ENCODE data around the gene PARVA. TPM values are rescaled to one million over a fixed set of nuclear protein-coding genes. Genes with fewer than 3 reads are reported as not detected.

PARVA gene
- total RNA-seq, 1 donor from 2014 or later: 23.5 TPM

GRCh38 chr11:12544986-12545775 is 167.8 kb downstream of the PARVA start:
- no peak for DNase-seq (ENCODE audit: low read depth, low spot score)

DNA sequence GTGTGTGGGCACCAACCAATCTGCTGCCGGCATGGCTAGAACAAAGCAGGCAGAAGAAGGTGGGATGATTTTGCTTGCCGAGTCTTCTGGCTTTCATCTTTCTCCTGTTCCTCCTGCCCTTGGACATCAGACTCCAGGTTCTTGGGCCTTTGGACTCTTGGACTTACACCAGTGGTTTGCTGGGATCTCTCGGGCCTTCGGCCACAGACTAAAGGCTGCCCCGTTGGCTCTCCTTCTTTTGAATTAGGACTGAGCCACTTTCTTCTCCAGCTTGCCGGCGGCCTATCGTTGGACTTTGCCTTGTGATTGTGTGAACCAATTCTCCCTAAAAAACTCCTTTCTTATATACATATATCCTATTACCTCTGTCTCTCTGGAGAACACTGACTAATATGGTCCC is 168.8 kb downstream of the PARVA start:
- no peak for DNase-seq (ENCODE audit: low read depth, low spot score)

DNA sequence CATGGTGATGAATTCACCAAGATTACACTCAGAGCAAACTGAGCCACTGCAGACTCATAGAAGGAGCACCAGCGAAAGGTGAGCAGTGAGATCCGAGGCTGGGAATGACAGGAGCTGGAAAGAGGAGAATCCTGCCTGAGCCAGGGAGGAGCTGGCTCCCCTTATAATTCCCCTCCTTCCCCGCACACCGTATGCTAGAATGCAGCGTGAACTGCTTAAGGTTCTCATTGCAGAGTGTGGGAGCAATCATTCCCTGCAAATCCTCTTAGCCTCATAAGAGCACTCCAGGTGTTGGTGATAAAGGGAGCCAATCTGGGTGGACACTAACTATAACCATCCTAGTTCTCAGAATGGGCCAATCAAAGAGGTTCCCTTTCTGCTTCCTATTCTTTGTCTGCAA is 169.3 kb downstream of the PARVA start:
- DNase-seq (ENCODE audit: low read depth, low spot score): no peak

- no peak for DNase-seq (ENCODE audit: low read depth, low spot score)
These were observed 170.7 kb downstream of the PARVA start for GRCh38 chr11:12547953-12548650.

GRCh38 chr11:12552692-12553091 is 175.3 kb downstream of the PARVA start:
- no peak for DNase-seq (ENCODE audit: low read depth, low spot score)

DNA sequence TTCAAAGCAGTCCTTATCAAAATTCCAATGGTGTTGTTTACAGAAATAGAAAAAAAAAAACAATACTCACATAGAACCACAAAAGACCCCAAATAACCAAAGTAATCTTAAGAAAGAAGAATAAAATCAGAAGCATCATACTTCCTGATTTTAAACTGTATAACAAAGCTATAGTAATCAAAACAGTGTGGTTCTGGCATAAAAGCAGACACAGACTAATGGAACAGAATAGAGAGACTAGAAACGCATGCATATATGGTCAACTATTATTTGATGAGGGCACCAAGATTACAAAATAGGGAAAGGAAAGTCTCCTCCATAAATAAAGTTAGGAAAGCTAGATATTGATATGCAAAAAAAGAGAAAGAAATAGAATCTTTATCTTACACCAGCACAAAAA is 176.8 kb downstream of the PARVA start:
- DNase-seq (ENCODE audit: low read depth, low spot score): no peak

DNA sequence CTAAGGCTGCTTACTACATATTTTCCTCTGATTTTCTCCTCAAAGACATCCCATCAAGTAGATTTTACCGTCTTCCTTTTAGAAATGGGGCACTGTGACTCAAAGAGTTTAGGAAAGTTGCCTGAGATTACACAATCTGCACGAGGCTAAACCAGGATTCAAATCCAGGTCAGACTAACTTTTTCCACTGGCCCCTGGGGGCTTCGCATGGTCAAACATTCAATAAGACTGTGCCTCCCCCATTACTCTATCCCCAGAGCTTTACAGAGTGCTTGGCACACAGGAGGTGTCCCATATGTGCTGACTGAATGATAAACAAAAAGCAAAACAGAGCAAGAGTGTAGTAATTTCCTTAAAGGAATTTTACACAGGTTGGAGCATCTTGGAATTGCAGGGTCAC is 178.8 kb downstream of the PARVA start:
- no peak for DNase-seq (ENCODE audit: low read depth, low spot score)

DNA sequence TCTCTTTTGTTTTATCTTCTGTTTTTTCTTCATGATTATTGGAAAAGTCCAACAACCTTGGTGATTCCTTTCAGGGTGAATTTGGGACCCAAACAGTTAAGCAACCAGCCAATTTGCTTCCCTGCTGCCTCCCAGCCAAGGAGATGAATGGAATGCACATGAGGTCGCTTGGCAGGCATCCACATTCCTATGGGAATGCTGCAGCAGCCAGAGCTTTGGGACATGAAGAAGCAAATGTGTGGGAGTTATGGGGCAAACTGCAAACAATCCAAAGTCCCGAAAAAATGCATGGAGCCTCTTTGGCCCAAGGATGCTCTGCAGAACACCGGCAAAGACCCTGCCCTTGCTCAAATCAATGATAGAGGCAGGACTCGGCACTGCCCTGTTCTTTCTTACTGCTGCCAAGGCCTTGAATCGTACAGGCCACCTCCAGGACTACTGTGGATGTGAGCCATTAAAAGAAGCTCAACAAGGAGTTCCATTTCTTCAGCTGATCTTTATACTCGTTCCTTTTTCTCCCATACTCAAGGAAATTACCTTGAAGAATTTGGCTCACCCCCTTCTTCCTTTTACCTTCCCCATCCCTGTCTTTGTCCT is 179.5 kb downstream of the PARVA start:
- peak; percentile 46 for DNase-seq (ENCODE audit: low read depth, low spot score)

DNA sequence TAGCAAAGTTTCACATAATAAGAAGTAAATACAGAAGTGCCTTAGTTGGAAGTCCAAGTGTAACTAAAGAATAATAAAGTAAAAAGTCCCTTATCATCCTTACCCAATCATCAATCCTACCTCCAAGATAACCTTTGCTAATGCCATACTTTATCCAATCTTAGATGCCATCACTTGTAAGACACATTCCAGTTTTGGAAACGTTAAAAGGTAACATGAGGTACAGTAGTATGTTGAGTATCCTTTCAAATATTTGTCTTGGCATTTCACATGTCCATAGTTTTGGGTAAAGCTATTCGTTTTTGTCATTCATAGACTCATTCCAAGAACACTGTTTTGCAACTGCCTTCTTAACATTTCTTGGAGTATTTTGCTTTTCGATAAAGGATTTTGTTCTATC is 181.6 kb downstream of the PARVA start:
- DNase-seq (ENCODE audit: low read depth, low spot score): no peak

DNA sequence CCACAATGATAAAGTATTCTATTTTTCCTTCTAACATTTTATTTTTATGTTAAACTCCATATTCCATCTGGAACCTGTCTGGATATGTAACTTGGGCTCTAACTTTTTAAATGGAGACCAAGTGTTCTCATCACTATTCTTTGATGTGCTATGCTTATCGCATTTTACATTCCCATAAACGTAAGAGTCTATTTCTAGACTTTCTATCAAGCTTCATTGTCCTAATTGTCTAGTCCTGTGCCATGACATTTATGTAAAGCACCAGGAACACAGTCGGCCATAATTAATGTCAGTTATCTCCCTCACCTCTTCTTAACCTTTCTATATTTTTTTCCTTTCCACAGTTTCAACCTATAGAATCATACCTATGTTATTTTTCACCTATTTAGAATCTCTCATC is 183.0 kb downstream of the PARVA start:
- DNase-seq (ENCODE audit: low read depth, low spot score): no peak

- DNase-seq (ENCODE audit: low read depth, low spot score): no peak
These were observed 183.5 kb downstream of the PARVA start for GRCh38 chr11:12560861-12561260.

- no peak for DNase-seq (ENCODE audit: low read depth, low spot score)
These were observed 186.6 kb downstream of the PARVA start for GRCh38 chr11:12564012-12564411.

DNA sequence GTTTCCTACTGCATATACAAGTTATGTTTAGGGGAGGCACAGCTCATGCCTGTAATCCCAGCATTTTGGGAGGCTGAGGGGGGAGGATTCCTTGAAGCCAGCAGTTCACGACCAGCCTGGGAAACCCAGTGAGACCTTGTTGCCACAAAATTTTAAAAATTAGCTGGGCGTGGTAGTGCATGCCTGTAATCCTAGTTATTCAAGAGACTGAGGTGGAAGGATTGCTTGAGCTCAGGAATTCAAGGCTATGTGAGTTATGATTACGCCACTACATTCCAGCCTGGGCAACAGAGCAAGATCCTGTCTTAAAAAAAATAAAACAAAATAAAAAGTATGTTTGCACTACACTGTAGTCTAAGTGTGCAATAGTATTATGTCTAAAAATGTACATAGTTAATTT is 188.0 kb downstream of the PARVA start:
- DNase-seq (ENCODE audit: low read depth, low spot score): no peak

- no peak for DNase-seq (ENCODE audit: low read depth, low spot score)
These were observed 190.5 kb downstream of the PARVA start for GRCh38 chr11:12567746-12568460.

DNA sequence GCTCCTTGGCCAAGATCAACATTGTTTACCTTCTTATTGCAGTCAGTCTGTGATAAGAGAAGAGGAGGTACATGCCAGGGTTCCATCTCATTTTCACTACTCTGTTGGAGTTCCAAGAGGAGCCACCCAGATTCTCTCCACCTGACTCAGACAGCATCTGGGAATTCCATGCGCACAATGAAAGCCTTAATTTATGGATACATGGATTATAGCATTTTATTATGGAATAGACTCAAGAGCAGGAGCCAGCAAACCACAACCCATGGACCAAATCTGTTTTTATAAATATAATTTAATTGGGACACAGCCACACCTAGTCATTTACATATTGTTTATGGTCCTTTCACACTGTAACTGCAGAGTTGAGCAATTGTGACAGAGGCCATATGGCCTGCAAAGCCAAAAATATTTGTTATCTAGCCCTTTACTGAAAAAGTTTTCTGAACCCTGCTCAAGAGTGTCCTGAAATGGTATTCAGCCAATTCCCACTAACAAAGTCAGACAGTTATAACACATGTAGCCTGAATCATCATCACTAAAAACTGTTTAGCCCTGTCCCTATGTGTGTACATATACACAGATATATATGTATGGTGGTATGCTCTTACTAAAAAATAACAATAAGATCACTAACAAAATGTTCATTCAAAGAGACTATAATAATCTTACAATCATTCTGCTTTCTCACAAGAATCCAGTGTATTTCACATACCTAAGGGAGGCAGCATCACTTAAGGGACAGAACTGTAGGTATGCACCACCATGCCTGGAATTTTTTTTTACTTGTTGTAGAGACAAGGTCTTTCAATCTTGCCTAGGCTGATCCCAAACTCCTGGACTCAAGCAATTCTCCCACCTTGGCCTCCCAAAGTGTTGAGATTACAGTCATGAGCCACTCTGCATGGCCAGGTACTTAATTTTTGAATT is 192.4 kb downstream of the PARVA start:
- no peak for DNase-seq (ENCODE audit: low read depth, low spot score)

DNA sequence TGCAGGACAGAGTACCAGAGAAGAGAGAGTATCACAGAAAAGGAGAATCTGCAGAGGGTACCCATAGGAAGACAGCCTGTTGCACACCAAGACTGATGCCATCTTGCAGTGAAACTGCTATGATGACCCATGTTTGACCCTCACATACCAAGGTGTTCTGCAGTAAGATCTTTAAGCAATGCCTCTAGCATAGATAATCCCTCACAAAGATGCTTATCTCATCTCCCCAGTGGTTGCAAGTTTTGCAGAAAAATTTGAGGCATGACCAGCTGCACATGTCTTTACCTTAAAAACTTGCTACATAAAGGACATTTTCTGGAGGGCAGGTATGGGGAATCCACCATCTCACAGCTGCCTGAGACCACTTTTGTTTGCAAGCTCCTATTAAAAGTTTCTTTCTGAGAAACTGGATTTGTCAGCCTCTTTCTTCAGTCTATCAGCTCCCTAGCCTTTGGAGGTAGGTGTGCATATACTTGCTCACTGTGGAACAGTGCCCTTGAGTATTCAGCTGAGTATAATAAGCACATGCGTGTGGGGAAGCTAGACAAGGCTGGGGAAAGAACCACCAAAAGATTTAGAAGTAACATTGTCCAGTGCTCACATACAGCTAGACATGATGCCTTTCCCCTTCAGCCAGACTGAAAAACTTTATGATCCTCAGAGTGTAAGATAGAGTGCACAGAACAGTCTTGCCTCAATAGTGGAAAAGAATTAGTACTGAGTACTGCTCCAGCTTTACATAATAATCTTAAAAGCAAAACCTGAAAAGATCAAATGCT is 196.5 kb downstream of the PARVA start:
- DNase-seq (ENCODE audit: low read depth, low spot score): no peak

- DNase-seq (ENCODE audit: low read depth, low spot score): no peak
These were observed 200.6 kb downstream of the PARVA start for GRCh38 chr11:12577725-12578644.

DNA sequence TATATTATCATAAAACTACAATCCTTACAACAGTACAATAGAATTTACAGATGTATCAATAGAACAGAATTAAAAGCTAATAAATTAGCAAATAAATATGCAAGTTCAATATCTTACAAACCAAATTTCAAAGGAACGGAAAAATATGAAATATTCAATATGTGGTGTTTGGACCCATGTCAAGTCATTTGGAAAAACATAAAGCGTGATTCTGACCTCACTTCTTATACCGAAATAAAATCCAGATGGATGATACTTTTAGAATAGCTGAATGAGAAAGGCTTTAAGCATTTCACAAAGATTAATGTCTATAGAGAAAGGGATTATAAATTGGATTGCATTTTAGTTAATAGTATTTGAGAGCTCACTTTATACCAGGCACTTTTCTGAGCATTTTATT is 204.0 kb downstream of the PARVA start:
- no peak for DNase-seq (ENCODE audit: low read depth, low spot score)

- DNase-seq (ENCODE audit: low read depth, low spot score): no peak
These were observed 204.6 kb downstream of the PARVA start for GRCh38 chr11:12581923-12582322.

Data from pulmonary artery endothelial cell (primary cell).